ENCODE results near the gene CLHC1. TPM values are rescaled to one million over a fixed set of nuclear protein-coding genes. Genes with fewer than 3 reads are reported as not detected.

CLHC1 gene
- total and polyA plus RNA-seq, 2 of the 8 experiments (the other 6 are each of a cell fraction or from before 2014, with no cell fraction given), result 2.6 to 10.8 TPM

GRCh38 chr2:55156984-55157383 is 75.1 kb downstream of the CLHC1 start:
- H2BK20ac ChIP-seq (ENCODE audit: low read length), result no peak overlapping the region
- H2BK12ac ChIP-seq (ENCODE audit: low read depth, low read length), result no peak overlapping the region
- H4K8ac ChIP-seq (ENCODE audit: extremely low read depth, insufficient read depth, low read length), result no peak overlapping the region
- no peak overlapping the region for H2BK5ac ChIP-seq (ENCODE audit: low read depth, low read length)
- no peaks in the 10 kb centered on the region for H3K36me3 ChIP-seq (ENCODE audit: control insufficient read depth in 2 of 4, insufficient read depth in 4 of 4, low read length in 3 of 4)
- peaks cover 0 to 17% (median 3%) of the 10 kb centered on the region in 4 experiments; a peak in 3 of 7 replicates for H3K4me1 ChIP-seq (replicated peaks in 1 of 4; ENCODE audit: control insufficient read depth in 3 of 4, insufficient read depth in 4 of 4, low read length in 3 of 4)
- FAIRE-seq (no peak), DNase-seq (ENCODE audit: low read depth in 1 of 2, low spot score in 2 of 2) (no peak)
- WGBS, 2 experiments (ENCODE audit: extremely low coverage in 1 of 2, insufficient coverage in 1 of 2, insufficient read length in 1 of 2, insufficient replicate concordance in 2 of 2, low coverage in 1 of 2, low lambda C conversion rate in 2 of 2, missing lambda C conversion rate in 1 of 2), result 91% methylated on average over 2 of the region's 2 CpGs; no CpG with 5 or more reads in 1 of the 2 experiments
- no peak overlapping the region for H2AK5ac ChIP-seq (ENCODE audit: low read depth, low read length)
- ChIA-PET CTCF (ENCODE audit: partially characterized antibody) (interaction anchor here (0.9 to 2.0 kb wide), 6 partner anchors 10 to 108 kb away, joined by 3 to 15 read pairs (median 4); no protein-coding TSS in a partner anchor), POLR2A (ENCODE audit: partially characterized antibody) (interaction anchor here (0.8 to 2.2 kb wide), 2 partner anchors 23 to 75 kb away, joined by 3 to 6 read pairs; partner anchors contain the start of genes CLHC1 and RPS27A)
- H3K27me3 ChIP-seq (replicated peaks in 1 of 4; ENCODE audit: control insufficient read depth in 3 of 4, extremely low read depth in 1 of 4, insufficient read depth in 3 of 4, low read length in 3 of 4), result no peaks in the 10 kb centered on the region
- no peaks in the 10 kb centered on the region for H3K79me1 ChIP-seq (ENCODE audit: low read depth, low read length)
- H3K9ac ChIP-seq (replicated peaks in 1 of 4; ENCODE audit: extremely low read depth in 1 of 4, low read depth in 3 of 4, low read length in 3 of 4), result no peak overlapping the region
- no peak overlapping the region for H3K18ac ChIP-seq (ENCODE audit: extremely low read depth, low read length)
- TF ChIP-seq POLR2AphosphoS5 (IDR thresholded peaks at IDR 0.05; ENCODE audit: low read depth, low read length), result no peak
- TF ChIP-seq TBP (IDR thresholded peaks at IDR 0.05; ENCODE audit: low read depth, low read length), result no peak
- TF ChIP-seq TEAD4 (IDR thresholded peaks at IDR 0.05; ENCODE audit: low read depth, low read length), result no peak
- TF ChIP-seq ZNF274 (IDR thresholded peaks at IDR 0.05; ENCODE audit: borderline replicate concordance, extremely low read depth, low read length), result no peak
- no peak overlapping the region for H4K5ac ChIP-seq (ENCODE audit: insufficient read length, low read depth, low read length)
- no peaks in the 10 kb centered on the region for H3K79me2 ChIP-seq (ENCODE audit: control insufficient read depth in 1 of 2, insufficient read depth in 2 of 2, low read length in 2 of 2)
- no peak overlapping the region for H3K23ac ChIP-seq (ENCODE audit: insufficient read length)
- H4K91ac ChIP-seq (replicated peaks; ENCODE audit: insufficient read length, low read length), result no peak overlapping the region
- no peaks in the 10 kb centered on the region for H4K20me1 ChIP-seq (replicated peaks in 1 of 2; ENCODE audit: control insufficient read depth in 1 of 2, insufficient read depth in 2 of 2, low read length in 2 of 2)
- no peaks in the 10 kb centered on the region for H3K9me3 ChIP-seq (ENCODE audit: insufficient read depth in 2 of 2, low read depth in 1 of 2, low read length in 1 of 2)
- no peak overlapping the region for H3K4me3 ChIP-seq (ENCODE audit: extremely low read depth in 1 of 4, insufficient read depth in 2 of 4, low read depth in 3 of 4, low read length in 4 of 4)
- H3K27ac ChIP-seq (ENCODE audit: low read depth, low read length), result no peak overlapping the region
- H3K4ac ChIP-seq (replicated peaks; ENCODE audit: insufficient read length, low read depth, low read length), result no peak overlapping the region
- H2BK120ac ChIP-seq (replicated peaks; ENCODE audit: low read depth, low read length), result no peak overlapping the region
- no peak overlapping the region for H2BK15ac ChIP-seq (ENCODE audit: low read length)
- no peak overlapping the region for H3K56ac ChIP-seq (replicated peaks; ENCODE audit: insufficient read length, low read depth, low read length)
- H3K14ac ChIP-seq (ENCODE audit: insufficient read length), result no peak overlapping the region
- H3K23me2 ChIP-seq (ENCODE audit: low read depth, low read length), result no peaks in the 10 kb centered on the region
- no peak overlapping the region for H3K4me2 ChIP-seq (ENCODE audit: insufficient read depth in 1 of 2, low read depth in 2 of 2, low read length in 2 of 2)
- H2AFZ ChIP-seq (ENCODE audit: low read length), result no peak overlapping the region
